ENCODE data around the gene STIL.

DNA sequence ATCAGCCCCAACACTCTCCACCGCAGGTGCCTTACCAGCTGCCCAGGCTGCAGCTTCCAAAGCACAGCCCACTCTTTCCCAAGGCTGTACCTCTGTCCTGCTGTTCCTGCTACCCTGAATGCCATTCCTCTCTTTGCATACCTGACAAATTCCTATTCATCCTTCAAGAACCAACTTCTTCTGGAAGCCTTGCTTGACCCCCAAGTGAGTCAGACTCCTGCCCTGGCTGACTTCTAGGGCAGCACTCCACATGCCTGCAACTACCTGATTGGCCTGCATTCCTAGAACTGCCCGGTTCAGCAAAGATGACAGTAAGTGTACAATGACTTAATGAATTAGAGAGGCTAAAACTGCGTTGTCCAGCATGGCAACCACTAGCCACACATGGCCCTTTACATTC, 103.3 kb downstream of the STIL start:
- TF ChIP-seq, protein P1, sequence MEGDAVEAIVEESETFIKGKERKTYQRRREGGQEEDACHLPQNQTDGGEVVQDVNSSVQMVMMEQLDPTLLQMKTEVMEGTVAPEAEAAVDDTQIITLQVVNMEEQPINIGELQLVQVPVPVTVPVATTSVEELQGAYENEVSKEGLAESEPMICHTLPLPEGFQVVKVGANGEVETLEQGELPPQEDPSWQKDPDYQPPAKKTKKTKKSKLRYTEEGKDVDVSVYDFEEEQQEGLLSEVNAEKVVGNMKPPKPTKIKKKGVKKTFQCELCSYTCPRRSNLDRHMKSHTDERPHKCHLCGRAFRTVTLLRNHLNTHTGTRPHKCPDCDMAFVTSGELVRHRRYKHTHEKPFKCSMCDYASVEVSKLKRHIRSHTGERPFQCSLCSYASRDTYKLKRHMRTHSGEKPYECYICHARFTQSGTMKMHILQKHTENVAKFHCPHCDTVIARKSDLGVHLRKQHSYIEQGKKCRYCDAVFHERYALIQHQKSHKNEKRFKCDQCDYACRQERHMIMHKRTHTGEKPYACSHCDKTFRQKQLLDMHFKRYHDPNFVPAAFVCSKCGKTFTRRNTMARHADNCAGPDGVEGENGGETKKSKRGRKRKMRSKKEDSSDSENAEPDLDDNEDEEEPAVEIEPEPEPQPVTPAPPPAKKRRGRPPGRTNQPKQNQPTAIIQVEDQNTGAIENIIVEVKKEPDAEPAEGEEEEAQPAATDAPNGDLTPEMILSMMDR (IDR thresholded peaks at IDR 0.05 in 4 of 5, conservative IDR thresholded peaks at IDR 0.05 in 1 of 5) = no peak
- no peak for TF ChIP-seq POLR2A (IDR thresholded peaks at IDR 0.05)
